Adrenal gland (tissue), 12 donors: ENCODE results near the gene NUP98. TPM values are rescaled to one million over a fixed set of nuclear protein-coding genes. Genes with fewer than 3 reads are reported as not detected.
"Not testable (repeated sequence)": the region's sequence is repeated elsewhere in the genome, so short reads cannot be mapped to it uniquely, and the experiment has no call there.

Source experiments
- DNase-seq, 7 donors: peaks; one replicate each; pipeline ENCODE4 v3.0.0-alpha.2; 2019 to 2020
- H3K27ac ChIP-seq, 5 donors: fragments of 200-600 bp; sonication (generic) in 4 of 5; 1 replicate in 3 of 5; 2 replicates in 2 of 5; pipeline versions ENCODE4 v1.5.1 to v1.8.0; 2016 to 2020; ENCODE audit warnings: mild to moderate bottlenecking in 1 of 5
- H3K27me3 ChIP-seq: fragments of 200-600 bp; 2 replicates; pipeline ENCODE4 v1.8.0; 2021
- H3K36me3 ChIP-seq, 2 donors: fragments of 200-600 bp; replicated peaks in 1 of 2; 1 replicate in 1 of 2; 2 replicates in 1 of 2; pipeline versions ENCODE4 v1.5.1 to v1.8.0; 2018 to 2022
- H3K4me1 ChIP-seq, 2 donors: fragments of 200-600 bp; replicated peaks in 1 of 2; 1 replicate in 1 of 2; 2 replicates in 1 of 2; pipeline versions ENCODE4 v1.5.1 to v1.8.0; 2018 to 2021
- H3K4me3 ChIP-seq, 4 donors: fragments of 200-600 bp; sonication (generic) in 3 of 4; one replicate each; pipeline ENCODE4 v1.5.1; 2016 to 2018
- H3K9me3 ChIP-seq, 3 donors: fragments of 200-600 bp; sonication (generic) in 1 of 3; replicated peaks in 1 of 3; 1 replicate in 2 of 3; 2 replicates in 1 of 3; pipeline versions ENCODE4 v1.5.1 to v1.8.0; 2016 to 2021
- POLR2A ChIP-seq, 2 donors: fragments of 450-650 bp; IDR thresholded peaks; one replicate each; pipeline ENCODE4 v1.6.1; 2017; ENCODE audit warnings: antibody characterized with exemption in 2 of 2, mild to moderate bottlenecking in 2 of 2, moderate library complexity in 1 of 2
- WGBS, 4 donors: extraction: QIAGEN DNeasy Blood & Tissue Kit in 2 of 4; methylation state at CpG; one replicate each; pipeline versions ENCODE4 v1.1.5 to v1.1.7; 2013 to 2017; 5-methylcytosine and 5-hydroxymethylcytosine counted together
- intact Hi-C, 2 donors: fragments of 100-400 bp; cut with DNase I; formaldehyde crosslinking; loops; one replicate each; pipeline versions ENCODE4 v1.14.1 to v1.15.0; 2022 to 2023
- polyA plus RNA-seq, 3 donors: library from polyadenylated mRNA; stranded (reverse); fragments of 200-250 nt in 2 of 3; fragments of 350-450 nt in 1 of 3; fragmentation: Illumina TruSeq in 1 of 3; extraction: RNeasy Lipid Tissue Mini Kit (QIAGEN cat#74804) in 1 of 3; gene quantifications; one replicate each; pipeline ENCODE4 v1.2.3, GENCODE V29; 2013 to 2014
- total RNA-seq, 9 donors: library from RNA; depleted of rRNA in 4 of 9; stranded (reverse); fragments of >200 nt in 4 of 9; fragments of 120-200 nt in 1 of 9; fragmentation: NEBNext Ultra II Directional in 1 of 9; extraction: Animal tissue kit (Norgen Biotek cat#: 25700) in 1 of 9; gene quantifications; one replicate each; pipeline versions ENCODE4 v1.1.0 to v1.2.4, GENCODE V29; 2013 to 2023
- TF ChIP-seq, protein P1 (sequence below), 6 experiments: fragments of 450-650 bp in 4 of 6; fragments of 200-600 bp in 2 of 6; sonication (generic) in 1 of 6; IDR thresholded peaks; 1 replicate in 5 of 6; 2 replicates in 1 of 6; pipeline versions ENCODE4 v1.5.1 to v1.8.0; 2016 to 2021; ENCODE audit warnings: antibody characterized with exemption in 6 of 6, mild to moderate bottlenecking in 2 of 6, moderate library complexity in 1 of 6
- donor health status: healthy with polysubstance abuse.
- donor health status: Bipolar disorder and iron deficiency.
- donor health status: DM: yes; HTN: yes; CAD: no.
- donor health status: DM: no; HTN: no; CAD: no.
- donor health status: DM: no; HTN: no; CAD: no.
- donor health status: DM: yes; HTN: yes; CAD: no.

NUP98 gene
- total and polyA plus RNA-seq, 12 donors, result 14.6 to 226 (median 56.9) TPM

DNA sequence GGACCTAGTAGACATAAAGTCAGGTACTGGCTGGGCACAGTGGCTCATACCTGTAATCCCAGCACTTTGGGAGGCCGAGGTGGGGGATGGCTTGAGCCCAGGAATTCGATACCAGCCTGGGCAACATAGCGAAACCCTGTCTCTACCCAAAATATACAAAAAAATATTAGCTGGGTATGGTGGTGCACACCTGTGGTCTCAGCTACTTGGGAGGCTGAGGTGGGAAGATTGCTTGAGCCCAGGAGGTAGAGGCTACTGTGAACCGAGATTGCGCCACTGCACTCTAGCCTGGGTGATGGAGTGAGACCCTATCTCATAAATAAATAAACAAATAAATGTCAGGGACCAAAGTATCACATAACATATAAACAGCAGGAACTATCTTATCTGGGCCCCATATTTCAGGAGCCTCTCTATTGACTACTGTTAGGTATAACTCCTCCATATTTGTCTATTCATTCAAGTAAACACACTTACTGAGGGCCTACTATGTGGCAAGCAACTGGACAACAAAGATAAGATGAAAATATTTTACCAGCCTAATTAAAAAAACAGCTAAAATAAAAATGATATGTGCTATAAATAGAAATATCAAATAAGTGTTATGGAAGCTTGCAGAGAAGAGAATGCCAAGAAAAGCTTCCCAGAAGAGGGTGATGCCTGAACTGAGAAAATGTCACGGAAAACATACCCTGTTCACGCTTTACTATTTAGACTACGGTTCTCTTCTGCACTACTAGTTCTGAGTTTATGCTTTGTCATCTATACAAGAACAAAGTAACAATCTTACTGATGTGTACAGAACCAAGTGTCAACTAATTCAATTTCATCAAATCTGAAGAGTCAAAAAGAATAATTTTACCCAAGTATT is 2.0 kb downstream of the NUP98 start:
- Histone ChIP-seq H3K27ac (no peak overlapping the region), H3K4me1 (peaks cover 18 to 23% of the 10 kb centered on the region in 2 donors), H3K36me3 (peaks cover 0 to 18% of the 10 kb centered on the region in 2 donors), H3K4me3 (peak overlapping the region in 1 of 4 donors; percentile 86), H3K9me3 (no peaks in the 10 kb centered on the region), H3K27me3 (no peaks in the 10 kb centered on the region)
- peak in 1 of 7 donors; percentile 47 for DNase-seq
- no peak for TF ChIP-seq POLR2A (IDR thresholded peaks at IDR 0.05)
- TF ChIP-seq, protein P1, sequence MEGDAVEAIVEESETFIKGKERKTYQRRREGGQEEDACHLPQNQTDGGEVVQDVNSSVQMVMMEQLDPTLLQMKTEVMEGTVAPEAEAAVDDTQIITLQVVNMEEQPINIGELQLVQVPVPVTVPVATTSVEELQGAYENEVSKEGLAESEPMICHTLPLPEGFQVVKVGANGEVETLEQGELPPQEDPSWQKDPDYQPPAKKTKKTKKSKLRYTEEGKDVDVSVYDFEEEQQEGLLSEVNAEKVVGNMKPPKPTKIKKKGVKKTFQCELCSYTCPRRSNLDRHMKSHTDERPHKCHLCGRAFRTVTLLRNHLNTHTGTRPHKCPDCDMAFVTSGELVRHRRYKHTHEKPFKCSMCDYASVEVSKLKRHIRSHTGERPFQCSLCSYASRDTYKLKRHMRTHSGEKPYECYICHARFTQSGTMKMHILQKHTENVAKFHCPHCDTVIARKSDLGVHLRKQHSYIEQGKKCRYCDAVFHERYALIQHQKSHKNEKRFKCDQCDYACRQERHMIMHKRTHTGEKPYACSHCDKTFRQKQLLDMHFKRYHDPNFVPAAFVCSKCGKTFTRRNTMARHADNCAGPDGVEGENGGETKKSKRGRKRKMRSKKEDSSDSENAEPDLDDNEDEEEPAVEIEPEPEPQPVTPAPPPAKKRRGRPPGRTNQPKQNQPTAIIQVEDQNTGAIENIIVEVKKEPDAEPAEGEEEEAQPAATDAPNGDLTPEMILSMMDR (IDR thresholded peaks at IDR 0.05), result no peak
- intact Hi-C loops, result no loop called here
- WGBS, 4 donors, result 82 to 89% (median 85%) methylated on average over 8 of the region's 8 CpGs

DNA sequence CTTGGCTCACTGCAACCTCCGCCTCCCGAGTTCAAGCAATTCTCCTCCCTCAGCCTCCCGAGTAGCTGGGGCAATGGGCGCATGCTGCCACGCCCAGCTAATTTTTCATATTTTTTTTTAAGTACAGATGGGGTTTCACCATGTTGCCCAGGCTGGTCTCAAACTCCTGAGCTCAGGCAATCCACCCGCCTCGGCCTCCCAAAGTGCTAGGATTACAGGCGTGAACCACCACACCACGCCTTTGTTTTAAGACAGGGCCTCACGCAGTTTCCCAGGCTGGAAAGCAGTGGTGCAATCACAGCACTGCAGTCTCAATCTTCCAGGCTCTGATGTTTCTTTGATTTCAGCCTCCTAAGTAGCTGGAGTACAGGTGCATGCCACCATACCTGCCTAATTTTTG is 3.0 kb downstream of the NUP98 start:
- peaks cover 18 to 23% of the 10 kb centered on the region in 2 donors for H3K4me1 ChIP-seq
- WGBS, 4 donors, result 95 to 97% (median 96%) methylated on average over 10 of the region's 10 CpGs
- H3K27ac ChIP-seq, H3K27me3 ChIP-seq, H3K9me3 ChIP-seq, intact Hi-C loops, H3K4me3 ChIP-seq: not testable (repeated sequence)
- DNase-seq, result peak in 1 of 7 donors; percentile 41
- H3K36me3 ChIP-seq, result peaks cover 0 to 18% of the 10 kb centered on the region in 2 donors

DNA sequence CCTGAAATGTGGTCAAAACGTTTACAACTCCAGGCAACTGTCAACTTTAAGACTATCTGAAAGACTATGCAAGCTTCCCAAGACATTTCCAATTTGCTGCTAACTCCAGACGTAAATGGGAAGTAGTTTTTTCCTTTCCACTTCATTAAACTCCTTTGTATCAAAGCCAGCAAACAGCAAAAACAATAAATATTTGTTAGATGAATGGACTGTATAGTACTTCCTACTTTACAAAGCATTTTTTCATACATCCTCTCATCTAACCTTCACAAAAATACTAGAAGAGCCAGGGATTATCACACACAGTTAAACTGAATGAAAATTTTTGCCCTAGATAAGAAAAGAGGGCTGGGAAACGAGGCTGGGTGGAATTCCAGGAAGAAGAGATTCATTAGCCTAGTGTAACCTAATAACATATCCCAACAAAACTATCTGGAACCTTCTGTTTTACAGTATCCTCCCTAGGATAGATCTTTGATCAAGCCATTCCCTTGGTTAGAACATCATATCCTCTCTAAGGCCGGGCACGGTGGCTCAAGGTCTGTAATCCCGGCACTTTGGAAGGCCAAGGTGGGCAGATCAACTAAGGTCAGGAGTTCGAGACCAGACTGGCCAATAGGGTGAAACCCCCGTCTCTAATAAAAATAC is 10.4 kb downstream of the NUP98 start:
- peaks cover 0 to 22% of the 10 kb centered on the region in 2 donors for H3K4me1 ChIP-seq
- TF ChIP-seq, protein P1 (IDR thresholded peaks at IDR 0.05), result no peak
- no peak for TF ChIP-seq POLR2A (IDR thresholded peaks at IDR 0.05)
- peak overlapping the region in 2 of 5 donors; percentile 52 to 66 for H3K27ac ChIP-seq
- H3K36me3 ChIP-seq, result no peaks in the 10 kb centered on the region
- H3K4me3 ChIP-seq, result no peak overlapping the region
- intact Hi-C loops, result no loop called here
- no peaks in the 10 kb centered on the region for H3K9me3 ChIP-seq
- DNase-seq, result peak in 1 of 7 donors; percentile 43
- no peaks in the 10 kb centered on the region for H3K27me3 ChIP-seq
- 40 to 54% (median 43%) methylated on average over 8 of the region's 8 CpGs for WGBS, 4 donors

DNA sequence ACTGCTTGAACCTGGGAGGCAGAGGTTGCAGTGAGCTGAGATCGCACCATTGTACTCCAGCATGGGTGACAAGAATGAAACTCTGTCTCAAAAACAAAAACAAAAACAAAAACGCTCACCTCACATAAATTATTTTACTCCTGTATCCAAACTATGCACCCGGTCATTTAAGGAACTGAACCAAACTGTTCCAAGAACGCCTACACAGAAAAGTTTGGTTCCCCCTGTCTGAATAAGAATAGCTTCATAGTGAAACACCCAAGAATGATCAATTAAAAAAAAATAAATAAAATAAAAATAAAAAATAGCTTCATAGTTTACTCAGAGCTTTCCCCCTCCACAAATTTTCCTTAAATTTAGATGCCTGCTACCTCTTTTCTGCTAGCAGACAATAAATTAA is 13.7 kb downstream of the NUP98 start:
- intact Hi-C loops, result no loop called here
- H3K9me3 ChIP-seq, result no peaks in the 10 kb centered on the region
- 76 to 87% (median 82%) methylated on average over 4 of the region's 4 CpGs for WGBS, 4 donors
- no peak overlapping the region for H3K4me3 ChIP-seq
- H3K27ac ChIP-seq, result no peak overlapping the region
- DNase-seq, result no peak
- peaks cover 0 to 20% of the 10 kb centered on the region in 2 donors for H3K36me3 ChIP-seq
- H3K4me1 ChIP-seq, result peaks cover 0 to 33% of the 10 kb centered on the region in 2 donors
- TF ChIP-seq, protein P1 (IDR thresholded peaks at IDR 0.05), result no peak
- TF ChIP-seq POLR2A (IDR thresholded peaks at IDR 0.05), result no peak
- no peaks in the 10 kb centered on the region for H3K27me3 ChIP-seq
